Heart left ventricle (tissue), 16 donors: ENCODE measurements around the gene MTMR1. TPM values are rescaled to one million over a fixed set of nuclear protein-coding genes. Genes with fewer than 3 reads are reported as not detected.

Experiments used
- ATAC-seq, 4 donors: fragments of 200-7000 bp; cut with Tn5 transposase; one replicate each; pipeline ENCODE4 v1.9.1; 2020 to 2022; ENCODE audit warnings: moderate library complexity in 4 of 4, mild to moderate bottlenecking in 3 of 4, moderate number of reproducible peaks in 1 of 4
- DNase-seq, 5 donors: peaks; one replicate each; pipeline ENCODE4 v3.0.0-alpha.2; 2020
- H3K27ac ChIP-seq, 12 donors: fragments of 200-600 bp; sonication (generic) in 4 of 12; one replicate each; pipeline versions ENCODE4 v1.5.0 to v1.8.0; 2016 to 2022; ENCODE audit warnings: mild to moderate bottlenecking in 2 of 12
- H3K27me3 ChIP-seq, 9 donors: fragments of 200-600 bp; sonication (generic) in 2 of 9; one replicate each; pipeline versions ENCODE4 v1.5.1 to v1.8.0; 2016 to 2022; ENCODE audit warnings: mild to moderate bottlenecking in 3 of 9
- H3K36me3 ChIP-seq, 9 donors: fragments of 200-600 bp; sonication (generic) in 2 of 9; one replicate each; pipeline versions ENCODE4 v1.5.0 to v1.8.0; 2018 to 2022; ENCODE audit warnings: mild to moderate bottlenecking in 2 of 9
- H3K4me1 ChIP-seq, 12 donors: fragments of 200-600 bp; sonication (generic) in 4 of 12; one replicate each; pipeline versions ENCODE4 v1.5.0 to v1.8.0; 2016 to 2022; ENCODE audit warnings: mild to moderate bottlenecking in 3 of 12
- H3K4me3 ChIP-seq, 12 donors: fragments of 200-600 bp; sonication (generic) in 4 of 12; one replicate each; pipeline versions ENCODE4 v1.5.0 to v1.8.0; 2017 to 2022; ENCODE audit warnings: mild to moderate bottlenecking in 9 of 12, moderate library complexity in 4 of 12
- H3K9me3 ChIP-seq, 12 donors: fragments of 200-600 bp; sonication (generic) in 4 of 12; one replicate each; pipeline versions ENCODE4 v1.5.0 to v1.8.0; 2016 to 2022; ENCODE audit warnings: mild to moderate bottlenecking in 1 of 12
- CTCF ChIP-seq, 12 donors: fragments of 200-600 bp; sonication (generic) in 4 of 12; IDR thresholded peaks; one replicate each; pipeline versions ENCODE4 v1.5.0 to v1.8.0; 2018 to 2022; ENCODE audit warnings: antibody characterized with exemption in 12 of 12, mild to moderate bottlenecking in 5 of 12
- POLR2A ChIP-seq, 2 donors: fragments of 450-650 bp; IDR thresholded peaks; one replicate each; pipeline ENCODE4 v1.6.1; 2017; ENCODE audit warnings: antibody characterized with exemption in 2 of 2, mild to moderate bottlenecking in 2 of 2, moderate library complexity in 2 of 2
- WGBS, 4 donors: extraction: QIAGEN DNeasy Blood & Tissue Kit in 2 of 4; methylation state at CpG; one replicate each; pipeline versions ENCODE4 v1.1.5 to v1.1.7; 2013 to 2018; 5-methylcytosine and 5-hydroxymethylcytosine counted together
- intact Hi-C, 10 donors: fragments of 100-400 bp; cut with DNase I; formaldehyde crosslinking; loops; one replicate each; pipeline versions ENCODE4 v1.11.1 to v1.14.2; 2022
- polyA plus RNA-seq, 2 donors: library from polyadenylated mRNA; stranded (reverse); fragments of 200-250 nt; gene quantifications; one replicate each; pipeline ENCODE4 v1.2.3, GENCODE V29; 2013
- total RNA-seq, 9 donors: library from RNA; depleted of rRNA in 2 of 9; stranded (reverse); fragments of >200 nt in 2 of 9; fragmentation: NEBNext Ultra II Directional in 3 of 9; extraction: Animal tissue kit (Norgen Biotek cat#: 25700) in 3 of 9; gene quantifications; one replicate each; pipeline versions ENCODE4 v1.1.0 to v1.2.4, GENCODE V29; 2016 to 2023
- donor health status: ischemic (EF 13 %, LVEDD 7.1; RV severe dilation, severe dysfunction).
- donor health status: healthy with polysubstance abuse.
- donor health status: DM: no; HTN: yes; CAD: no.
- donor health status: DM: no; HTN: no; CAD: no.
- donor health status: ischemic (EF 25% LVEDD 6.9; RV normal size, moderate dysfunction).
- donor health status: ischemic (EF 25% LVEDD 5.7; RV mildly dilated, moderate dysfunction).
- donor health status: healthy.
- donor health status: DM: yes; HTN: yes; CAD: no.
- donor health status: ischemic (EF 35%, LVEDD 5.7; RV mildly dilated, moderate dysfunction).
- donor health status: nonischemic (EF 11% LVEDD 7.7; RV severe dilation, severe dysfunction).
- donor health status: DM: yes; HTN: yes; CAD: no.
- donor health status: PGD.
- donor health status: ischemic (EF 29% LVEDD 5.4; RV normal size, mild dysfunction).
- donor health status: nonischemic (EF 23%, LVEDD 6.1; RV moderate dilation, normal function).

The MTMR1 gene
- total and polyA plus RNA-seq, 11 donors, result 5.1 to 59.7 (median 21.0) TPM

- H3K4me1 ChIP-seq, result no peaks in the 10 kb centered on the region
- intact Hi-C loops, result loop anchor here in 5 of 10 donors (5.0 to 10.0 kb wide), 5 partner anchors 36 to 736 kb away; no protein-coding TSS in a partner anchor
- no peaks in the 10 kb centered on the region for H3K36me3 ChIP-seq
- H3K9me3 ChIP-seq, result peaks cover 0 to 8% (median 0%) of the 10 kb centered on the region in 12 donors
- 38 to 47% (median 45%) methylated on average over 7 of the region's 7 CpGs for WGBS, 4 donors
- no peak overlapping the region for H3K27ac ChIP-seq
- no peak for TF ChIP-seq POLR2A (IDR thresholded peaks at IDR 0.05)
- TF ChIP-seq CTCF (IDR thresholded peaks at IDR 0.05), result peak in 11 of 12 donors; percentile 16 to 52 (median 36)
- H3K27me3 ChIP-seq, result peaks cover 0 to 6% (median 0%) of the 10 kb centered on the region in 9 donors
- DNase-seq (no peak), ATAC-seq (peak in 3 of 4 donors; percentile 62 to 76 (median 74))
- no peak overlapping the region for H3K4me3 ChIP-seq
Measured at GRCh38 chrX:150680974-150681373, 12.2 kb upstream of the MTMR1 start.

- intact Hi-C loops, result loop anchor here in 5 of 10 donors (2.0 to 10.0 kb wide), 6 partner anchors 34 to 738 kb away; no protein-coding TSS in a partner anchor
- no peak for DNase-seq
Measured at GRCh38 chrX:150683112-150683511, 10.1 kb upstream of the MTMR1 start.

GRCh38 chrX:150683536-150684146, 9.6 kb upstream of the MTMR1 start:
- intact Hi-C loops, result loop anchor here in 5 of 10 donors (2.0 to 10.0 kb wide), 6 partner anchors 33 to 739 kb away; no protein-coding TSS in a partner anchor
- DNase-seq (no peak), ATAC-seq (no peak)
- Histone ChIP-seq H3K36me3 (no peaks in the 10 kb centered on the region), H3K4me3 (no peak overlapping the region), H3K27ac (no peak overlapping the region), H3K4me1 (no peaks in the 10 kb centered on the region), H3K9me3 (no peaks in the 10 kb centered on the region), H3K27me3 (peaks cover 0 to 4% (median 0%) of the 10 kb centered on the region in 9 donors)
- TF ChIP-seq POLR2A (IDR thresholded peaks at IDR 0.05) (no peak), CTCF (IDR thresholded peaks at IDR 0.05) (peak; percentile 15 to 56 (median 47))
- WGBS, 4 donors, result 37 to 67% (median 47%) methylated on average over 7 of the region's 7 CpGs

More at GRCh38 chrX:150683112-150683511, 10.1 kb upstream of the MTMR1 start:
- no peaks in the 10 kb centered on the region for H3K36me3 ChIP-seq
- no peaks in the 10 kb centered on the region for H3K4me1 ChIP-seq
- no peak overlapping the region for H3K27ac ChIP-seq
- TF ChIP-seq POLR2A (IDR thresholded peaks at IDR 0.05), result no peak
- TF ChIP-seq CTCF (IDR thresholded peaks at IDR 0.05), result no peak
- no peak overlapping the region for H3K4me3 ChIP-seq
- H3K27me3 ChIP-seq, result peaks cover 0 to 4% (median 0%) of the 10 kb centered on the region in 9 donors
- WGBS, 4 donors, result 65 to 96% (median 87%) methylated on average over 3 of the region's 3 CpGs
- no peak for ATAC-seq
- no peaks in the 10 kb centered on the region for H3K9me3 ChIP-seq

GRCh38 chrX:150688911-150689451, 4.2 kb upstream of the MTMR1 start:
- peaks cover 0 to 8% (median 0%) of the 10 kb centered on the region in 12 donors for H3K9me3 ChIP-seq
- WGBS, 4 donors, result 62 to 67% (median 65%) methylated on average over 5 of the region's 5 CpGs
- H3K27ac ChIP-seq, result no peak overlapping the region
- DNase-seq (no peak), ATAC-seq (no peak)
- intact Hi-C loops, result loop anchor here in 4 of 10 donors (10.0 kb wide), 3 partner anchors 724 to 744 kb away; no protein-coding TSS in a partner anchor
- H3K4me1 ChIP-seq, result peaks cover 0 to 6% (median 0%) of the 10 kb centered on the region in 12 donors
- no peak overlapping the region for H3K4me3 ChIP-seq
- no peaks in the 10 kb centered on the region for H3K36me3 ChIP-seq
- TF ChIP-seq CTCF (IDR thresholded peaks at IDR 0.05) (no peak), POLR2A (IDR thresholded peaks at IDR 0.05) (no peak)
- no peaks in the 10 kb centered on the region for H3K27me3 ChIP-seq
